Measurements from ENCODE around the gene C1orf50.
A peak's percentile ranks its signal among the peaks of the same experiment; 100 is the strongest.
"Not testable (repeated sequence)": the region's sequence is repeated elsewhere in the genome, so short reads cannot be mapped to it uniquely, and the experiment has no call there.

C1orf50 gene

GRCh38 chr1:42807056-42807668, 40.1 kb downstream of the C1orf50 start:
- DNase-seq = no peak

- DNase-seq = not testable (repeated sequence)
Observed at GRCh38 chr1:42814815-42815214, 47.8 kb downstream of the C1orf50 start.

- DNase-seq = no peak
Observed at GRCh38 chr1:42815941-42816584, 49.0 kb downstream of the C1orf50 start.

GRCh38 chr1:42816585-42817439, 49.8 kb downstream of the C1orf50 start, which contains the start of the genes ERMAP and SVBP:
TSS of gene ERMAP (plus strand) at chr1:42817122. CDS start at chr1:42830449, 13,327 bp downstream.
TSS of gene SVBP (minus strand) at chr1:42817397. CDS start at chr1:42816544, 853 bp downstream.
- DNase-seq = peak; percentile 93

GRCh38 chr1:42817440-42817767, 50.4 kb downstream of the C1orf50 start:
- DNase-seq = no peak

- no peak for DNase-seq
Observed at GRCh38 chr1:42817976-42818375, 50.9 kb downstream of the C1orf50 start.

DNA sequence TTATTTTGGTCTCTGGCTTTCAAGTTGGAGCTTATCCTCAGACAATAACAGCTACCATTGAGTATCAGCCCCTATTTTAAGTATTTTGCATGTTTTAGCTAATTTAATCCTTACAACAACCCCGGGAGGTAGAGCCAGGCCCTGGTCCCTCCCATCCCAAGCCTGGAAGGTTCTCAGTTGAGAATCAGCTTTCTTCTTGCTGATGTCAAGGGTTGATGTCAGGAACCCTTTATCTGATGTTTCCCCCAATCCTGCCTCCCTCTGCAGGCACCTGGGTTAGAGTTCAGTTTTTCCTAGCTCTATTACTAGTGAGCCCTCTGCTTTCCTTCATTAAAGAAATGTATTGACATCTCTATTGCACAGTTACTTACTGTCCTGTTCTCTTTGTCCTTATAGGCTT, 53.8 kb downstream of the C1orf50 start:
- no peak for DNase-seq

- no peak for DNase-seq
Observed at GRCh38 chr1:42821690-42822089, 54.6 kb downstream of the C1orf50 start.

GRCh38 chr1:42822800-42823392, 55.8 kb downstream of the C1orf50 start:
- no peak for DNase-seq

DNA sequence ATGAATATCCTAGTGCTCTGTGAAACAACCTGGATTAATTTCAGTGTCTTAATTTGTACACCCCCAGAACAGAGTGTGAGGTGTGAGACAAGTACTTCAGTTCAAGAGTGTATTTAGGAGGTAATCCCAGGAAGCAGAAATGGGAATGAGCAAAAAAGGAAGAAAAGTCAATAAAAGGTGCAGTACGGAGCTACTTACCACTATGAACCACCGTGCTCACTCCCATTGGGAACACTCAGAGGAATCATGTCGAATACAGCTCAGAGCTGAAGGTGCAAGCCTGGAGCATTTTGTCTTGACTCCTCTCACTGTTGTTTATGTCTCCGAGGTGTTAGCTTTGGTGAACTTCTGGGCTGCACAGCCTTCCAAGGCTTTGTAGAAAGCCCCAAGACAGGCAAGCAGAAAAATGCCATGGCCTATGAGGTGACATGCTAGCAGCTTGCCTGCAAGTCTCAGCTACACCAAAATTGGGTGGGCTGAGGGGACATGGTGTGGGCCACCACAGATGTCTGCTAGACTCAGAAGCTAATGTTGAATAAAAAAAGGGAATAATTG, 57.5 kb downstream of the C1orf50 start:
- DNase-seq = no peak

DNA sequence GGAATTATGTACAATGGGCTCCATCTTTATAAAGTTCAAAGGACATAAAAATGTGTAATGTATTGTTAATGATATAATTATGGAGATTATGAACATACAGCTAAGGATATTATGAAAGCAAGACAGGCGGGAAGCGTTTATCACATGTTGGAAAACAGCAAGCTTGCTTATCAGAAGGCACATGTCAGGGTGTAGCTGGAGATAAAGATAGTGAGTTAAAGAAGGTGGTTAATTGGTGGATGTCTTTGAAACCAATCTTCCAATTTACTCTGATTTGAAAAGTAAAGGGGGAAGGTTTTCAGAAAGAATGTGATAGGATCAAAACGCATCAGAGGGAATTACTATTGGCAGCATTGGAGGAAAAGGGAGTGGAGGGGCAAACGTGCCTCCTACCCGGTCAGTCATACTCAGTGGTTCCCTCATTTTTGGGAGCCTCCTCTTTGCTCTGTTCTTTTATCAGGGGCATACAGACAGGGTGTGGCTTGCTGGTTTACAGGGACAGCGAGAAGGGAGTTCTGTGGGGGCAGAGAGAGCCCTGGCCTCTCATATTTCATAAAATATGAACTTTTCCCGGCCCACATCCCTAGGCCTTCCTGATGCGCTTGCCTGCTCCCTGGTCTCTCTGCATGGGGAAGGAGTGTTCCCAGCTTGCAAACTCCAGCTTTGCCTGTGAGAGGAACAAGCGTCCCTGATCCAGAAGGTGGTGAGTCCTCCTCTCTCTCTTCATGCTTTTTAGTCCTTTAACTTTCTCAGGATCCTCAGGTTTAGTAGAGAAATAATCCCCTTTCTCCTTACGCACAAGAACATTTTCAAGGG, 58.2 kb downstream of the C1orf50 start:
- DNase-seq = no peak
